ENCODE results near the gene LRP1B.

DNA sequence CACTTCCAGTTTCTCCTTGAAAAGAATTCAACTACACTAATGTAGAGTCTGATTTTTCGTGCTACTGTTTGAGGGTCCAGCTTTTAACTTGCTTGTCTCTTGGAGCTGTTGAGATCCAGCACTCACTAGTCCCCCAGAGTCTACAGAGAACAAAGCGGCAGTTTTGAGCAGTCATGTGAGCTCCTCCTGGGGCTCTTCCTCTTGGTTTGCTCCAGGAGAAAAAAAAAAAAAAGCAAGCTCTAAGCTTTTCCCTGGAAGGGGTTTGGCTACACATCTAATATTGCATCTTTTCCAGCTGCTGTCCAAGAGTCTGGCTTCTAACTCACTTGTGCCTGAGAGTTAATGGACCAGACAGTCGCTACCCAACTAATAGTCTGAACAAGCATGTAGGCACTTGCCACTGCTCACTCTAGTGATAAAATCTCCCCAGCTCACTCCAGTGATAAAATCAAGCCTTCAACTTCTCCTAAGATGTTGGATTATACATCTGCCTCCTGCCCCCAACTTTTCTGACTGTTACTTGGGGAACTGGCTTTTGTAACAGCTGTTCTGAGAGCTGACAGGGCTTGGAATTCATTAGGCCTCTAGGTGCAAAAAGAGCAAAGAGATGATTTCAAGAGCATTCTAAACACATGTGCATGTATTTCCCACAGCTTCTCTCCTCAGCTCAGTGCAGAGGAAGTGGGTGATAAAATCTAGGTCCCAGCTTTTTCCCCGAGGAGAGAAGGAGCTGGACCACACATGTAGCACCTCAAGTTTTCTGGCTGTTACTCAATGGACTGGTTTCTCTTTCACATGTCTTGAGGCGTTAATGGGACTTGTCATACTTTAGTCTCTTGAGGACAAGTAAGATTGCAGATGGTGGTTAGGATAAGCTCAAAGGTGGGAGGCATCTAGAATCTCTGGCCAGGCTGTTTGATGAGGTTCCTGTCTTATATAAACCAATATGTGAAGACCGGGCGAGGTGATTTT, 750.5 kb downstream of the LRP1B start:
- TF ChIP-seq, protein P1, sequence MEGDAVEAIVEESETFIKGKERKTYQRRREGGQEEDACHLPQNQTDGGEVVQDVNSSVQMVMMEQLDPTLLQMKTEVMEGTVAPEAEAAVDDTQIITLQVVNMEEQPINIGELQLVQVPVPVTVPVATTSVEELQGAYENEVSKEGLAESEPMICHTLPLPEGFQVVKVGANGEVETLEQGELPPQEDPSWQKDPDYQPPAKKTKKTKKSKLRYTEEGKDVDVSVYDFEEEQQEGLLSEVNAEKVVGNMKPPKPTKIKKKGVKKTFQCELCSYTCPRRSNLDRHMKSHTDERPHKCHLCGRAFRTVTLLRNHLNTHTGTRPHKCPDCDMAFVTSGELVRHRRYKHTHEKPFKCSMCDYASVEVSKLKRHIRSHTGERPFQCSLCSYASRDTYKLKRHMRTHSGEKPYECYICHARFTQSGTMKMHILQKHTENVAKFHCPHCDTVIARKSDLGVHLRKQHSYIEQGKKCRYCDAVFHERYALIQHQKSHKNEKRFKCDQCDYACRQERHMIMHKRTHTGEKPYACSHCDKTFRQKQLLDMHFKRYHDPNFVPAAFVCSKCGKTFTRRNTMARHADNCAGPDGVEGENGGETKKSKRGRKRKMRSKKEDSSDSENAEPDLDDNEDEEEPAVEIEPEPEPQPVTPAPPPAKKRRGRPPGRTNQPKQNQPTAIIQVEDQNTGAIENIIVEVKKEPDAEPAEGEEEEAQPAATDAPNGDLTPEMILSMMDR (IDR thresholded peaks at IDR 0.05) = no peak
- TF ChIP-seq POLR2AphosphoS5 (IDR thresholded peaks at IDR 0.05) (no peak), POLR2A (IDR thresholded peaks at IDR 0.05; ENCODE audit: low read depth) (no peak)

Data from esophagus muscularis mucosa (tissue), 3 donors.